ENCODE results near the gene DSCAML1. TPM values are rescaled to one million over a fixed set of nuclear protein-coding genes. Genes with fewer than 3 reads are reported as not detected.

DSCAML1 gene
- total and polyA plus RNA-seq, 10 of the 15 experiments (the other 5 are each of a cell fraction or from before 2014, with no cell fraction given), result 0.03 to 0.18 (median 0.06) TPM; not detected in 1

DNA sequence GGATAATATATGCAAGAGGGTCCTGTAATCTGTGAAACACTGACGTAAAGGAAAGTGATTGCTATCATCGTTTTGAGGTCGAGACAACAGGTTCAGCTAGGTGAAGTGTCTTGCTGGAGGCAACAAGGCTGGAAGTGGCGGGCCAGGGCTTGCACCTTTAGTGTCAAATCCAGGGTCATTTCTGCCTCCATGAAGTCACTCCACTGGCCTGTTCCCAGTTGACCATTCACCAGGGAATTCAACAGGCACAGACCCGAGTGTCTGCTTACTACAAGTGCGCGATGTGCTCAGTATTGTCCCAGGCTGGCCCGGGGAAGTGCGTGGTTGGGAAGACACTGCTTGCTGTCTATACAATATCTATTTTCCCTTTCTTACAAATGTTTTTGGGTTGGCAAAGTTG lies 244.4 kb downstream of the DSCAML1 start:
- SMC1A ChIA-PET (ENCODE audit: uncharacterized antibody, unreplicated experiment), result no interaction called here
- in situ Hi-C loops (cut with MboI), result no loop called here
- H3K36me3 ChIP-seq (ENCODE audit: control insufficient read depth in 2 of 2, insufficient read depth in 2 of 2, low read length in 1 of 2), result no peaks in the 10 kb centered on the region
- DNase-seq (ENCODE audit: low read depth, low spot score) (no peak), ATAC-seq (no peak), FAIRE-seq (no peak)
- H3K4me2 ChIP-seq (ENCODE audit: control insufficient read depth, insufficient read depth), result no peak overlapping the region
- H2AFZ ChIP-seq (ENCODE audit: control insufficient read depth, low read depth, low read length), result no peak overlapping the region
- intact Hi-C loops (cut with micrococcal nuclease; ENCODE audit: unreplicated experiment), result no loop called here
- H3K4me1 ChIP-seq (ENCODE audit: control insufficient read depth, insufficient read depth, low read length), result no peaks in the 10 kb centered on the region
- no peaks in the 10 kb centered on the region for H4K20me1 ChIP-seq (ENCODE audit: control insufficient read depth, insufficient read depth)
- no peaks in the 10 kb centered on the region for H3K79me2 ChIP-seq (ENCODE audit: control insufficient read depth, insufficient read depth, low read length)
- no peaks in the 10 kb centered on the region for H3K9me3 ChIP-seq (replicated peaks; ENCODE audit: control insufficient read depth, insufficient read depth, low read length)
- H3K9ac ChIP-seq (ENCODE audit: control insufficient read depth, insufficient read depth, low read length), result no peak overlapping the region
- peaks cover 0 to 2% of the 10 kb centered on the region in 2 experiments; a peak in 2 of 4 replicates for H3K27me3 ChIP-seq (replicated peaks in 1 of 2; ENCODE audit: control insufficient read depth in 2 of 2, insufficient read depth in 2 of 2, low read length in 1 of 2)
- H3K27ac ChIP-seq (ENCODE audit: control insufficient read depth, insufficient read depth), result no peak overlapping the region
- BruUV-seq (replicated peaks), result no TSS peak
- CTCF ChIA-PET, result no interaction called here
- POLR2A ChIA-PET, result no interaction called here
- RAD21 ChIA-PET (ENCODE audit: unreplicated experiment), result no interaction called here
- H3K4me3 ChIP-seq, result no peak overlapping the region
- 68% methylated on average over 9 of the region's 9 CpGs for WGBS (ENCODE audit: insufficient coverage, insufficient replicate concordance, low lambda C conversion rate, missing lambda C conversion rate)
- TF ChIP-seq SREBF2 (IDR thresholded peaks at IDR 0.05; ENCODE audit: low read length), result no peak
- no peak for TF ChIP-seq SIX5 (IDR thresholded peaks at IDR 0.05; ENCODE audit: low read depth, low read length, severe bottlenecking)
- no peak for TF ChIP-seq SIN3A (IDR thresholded peaks at IDR 0.05; ENCODE audit: low read depth, low read length)
- no peak for TF ChIP-seq RUNX3 (IDR thresholded peaks at IDR 0.05; ENCODE audit: low read length)
- TF ChIP-seq, protein P1, sequence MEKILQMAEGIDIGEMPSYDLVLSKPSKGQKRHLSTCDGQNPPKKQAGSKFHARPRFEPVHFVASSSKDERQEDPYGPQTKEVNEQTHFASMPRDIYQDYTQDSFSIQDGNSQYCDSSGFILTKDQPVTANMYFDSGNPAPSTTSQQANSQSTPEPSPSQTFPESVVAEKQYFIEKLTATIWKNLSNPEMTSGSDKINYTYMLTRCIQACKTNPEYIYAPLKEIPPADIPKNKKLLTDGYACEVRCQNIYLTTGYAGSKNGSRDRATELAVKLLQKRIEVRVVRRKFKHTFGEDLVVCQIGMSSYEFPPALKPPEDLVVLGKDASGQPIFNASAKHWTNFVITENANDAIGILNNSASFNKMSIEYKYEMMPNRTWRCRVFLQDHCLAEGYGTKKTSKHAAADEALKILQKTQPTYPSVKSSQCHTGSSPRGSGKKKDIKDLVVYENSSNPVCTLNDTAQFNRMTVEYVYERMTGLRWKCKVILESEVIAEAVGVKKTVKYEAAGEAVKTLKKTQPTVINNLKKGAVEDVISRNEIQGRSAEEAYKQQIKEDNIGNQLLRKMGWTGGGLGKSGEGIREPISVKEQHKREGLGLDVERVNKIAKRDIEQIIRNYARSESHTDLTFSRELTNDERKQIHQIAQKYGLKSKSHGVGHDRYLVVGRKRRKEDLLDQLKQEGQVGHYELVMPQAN (conservative IDR thresholded peaks at IDR 0.05), result no peak
- no peak for TF ChIP-seq YBX1 (IDR thresholded peaks at IDR 0.05)
- TF ChIP-seq, protein P2, sequence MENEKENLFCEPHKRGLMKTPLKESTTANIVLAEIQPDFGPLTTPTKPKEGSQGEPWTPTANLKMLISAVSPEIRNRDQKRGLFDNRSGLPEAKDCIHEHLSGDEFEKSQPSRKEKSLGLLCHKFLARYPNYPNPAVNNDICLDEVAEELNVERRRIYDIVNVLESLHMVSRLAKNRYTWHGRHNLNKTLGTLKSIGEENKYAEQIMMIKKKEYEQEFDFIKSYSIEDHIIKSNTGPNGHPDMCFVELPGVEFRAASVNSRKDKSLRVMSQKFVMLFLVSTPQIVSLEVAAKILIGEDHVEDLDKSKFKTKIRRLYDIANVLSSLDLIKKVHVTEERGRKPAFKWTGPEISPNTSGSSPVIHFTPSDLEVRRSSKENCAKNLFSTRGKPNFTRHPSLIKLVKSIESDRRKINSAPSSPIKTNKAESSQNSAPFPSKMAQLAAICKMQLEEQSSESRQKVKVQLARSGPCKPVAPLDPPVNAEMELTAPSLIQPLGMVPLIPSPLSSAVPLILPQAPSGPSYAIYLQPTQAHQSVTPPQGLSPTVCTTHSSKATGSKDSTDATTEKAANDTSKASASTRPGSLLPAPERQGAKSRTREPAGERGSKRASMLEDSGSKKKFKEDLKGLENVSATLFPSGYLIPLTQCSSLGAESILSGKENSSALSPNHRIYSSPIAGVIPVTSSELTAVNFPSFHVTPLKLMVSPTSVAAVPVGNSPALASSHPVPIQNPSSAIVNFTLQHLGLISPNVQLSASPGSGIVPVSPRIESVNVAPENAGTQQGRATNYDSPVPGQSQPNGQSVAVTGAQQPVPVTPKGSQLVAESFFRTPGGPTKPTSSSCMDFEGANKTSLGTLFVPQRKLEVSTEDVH (IDR thresholded peaks at IDR 0.05; ENCODE audit: low read depth, partially characterized antibody), result no peak
- TF ChIP-seq MTA2 (IDR thresholded peaks at IDR 0.05; ENCODE audit: low read depth), result no peak
- no peak for TF ChIP-seq BCL11A (IDR thresholded peaks at IDR 0.05; ENCODE audit: low read depth, low read length)
- TF ChIP-seq NFYB (IDR thresholded peaks at IDR 0.05; ENCODE audit: insufficient read depth, low read depth, low read length), result no peak
- no peak for TF ChIP-seq CEBPB (IDR thresholded peaks at IDR 0.05; ENCODE audit: borderline replicate concordance in 1 of 2, low read depth in 2 of 2, low read length in 2 of 2)
- no peak for TF ChIP-seq BRCA1 (IDR thresholded peaks at IDR 0.05; ENCODE audit: low read depth, low read length)
- TF ChIP-seq, protein P3, sequence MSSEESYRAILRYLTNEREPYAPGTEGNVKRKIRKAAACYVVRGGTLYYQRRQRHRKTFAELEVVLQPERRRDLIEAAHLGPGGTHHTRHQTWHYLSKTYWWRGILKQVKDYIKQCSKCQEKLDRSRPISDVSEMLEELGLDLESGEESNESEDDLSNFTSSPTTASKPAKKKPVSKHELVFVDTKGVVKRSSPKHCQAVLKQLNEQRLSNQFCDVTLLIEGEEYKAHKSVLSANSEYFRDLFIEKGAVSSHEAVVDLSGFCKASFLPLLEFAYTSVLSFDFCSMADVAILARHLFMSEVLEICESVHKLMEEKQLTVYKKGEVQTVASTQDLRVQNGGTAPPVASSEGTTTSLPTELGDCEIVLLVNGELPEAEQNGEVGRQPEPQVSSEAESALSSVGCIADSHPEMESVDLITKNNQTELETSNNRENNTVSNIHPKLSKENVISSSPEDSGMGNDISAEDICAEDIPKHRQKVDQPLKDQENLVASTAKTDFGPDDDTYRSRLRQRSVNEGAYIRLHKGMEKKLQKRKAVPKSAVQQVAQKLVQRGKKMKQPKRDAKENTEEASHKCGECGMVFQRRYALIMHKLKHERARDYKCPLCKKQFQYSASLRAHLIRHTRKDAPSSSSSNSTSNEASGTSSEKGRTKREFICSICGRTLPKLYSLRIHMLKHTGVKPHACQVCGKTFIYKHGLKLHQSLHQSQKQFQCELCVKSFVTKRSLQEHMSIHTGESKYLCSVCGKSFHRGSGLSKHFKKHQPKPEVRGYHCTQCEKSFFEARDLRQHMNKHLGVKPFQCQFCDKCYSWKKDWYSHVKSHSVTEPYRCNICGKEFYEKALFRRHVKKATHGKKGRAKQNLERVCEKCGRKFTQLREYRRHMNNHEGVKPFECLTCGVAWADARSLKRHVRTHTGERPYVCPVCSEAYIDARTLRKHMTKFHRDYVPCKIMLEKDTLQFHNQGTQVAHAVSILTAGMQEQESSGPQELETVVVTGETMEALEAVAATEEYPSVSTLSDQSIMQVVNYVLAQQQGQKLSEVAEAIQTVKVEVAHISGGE (CRISPR knock-in tag; IDR thresholded peaks at IDR 0.05), result no peak
- TF ChIP-seq RB1 (IDR thresholded peaks at IDR 0.05; ENCODE audit: borderline replicate concordance), result no peak
- TF ChIP-seq, protein P4, sequence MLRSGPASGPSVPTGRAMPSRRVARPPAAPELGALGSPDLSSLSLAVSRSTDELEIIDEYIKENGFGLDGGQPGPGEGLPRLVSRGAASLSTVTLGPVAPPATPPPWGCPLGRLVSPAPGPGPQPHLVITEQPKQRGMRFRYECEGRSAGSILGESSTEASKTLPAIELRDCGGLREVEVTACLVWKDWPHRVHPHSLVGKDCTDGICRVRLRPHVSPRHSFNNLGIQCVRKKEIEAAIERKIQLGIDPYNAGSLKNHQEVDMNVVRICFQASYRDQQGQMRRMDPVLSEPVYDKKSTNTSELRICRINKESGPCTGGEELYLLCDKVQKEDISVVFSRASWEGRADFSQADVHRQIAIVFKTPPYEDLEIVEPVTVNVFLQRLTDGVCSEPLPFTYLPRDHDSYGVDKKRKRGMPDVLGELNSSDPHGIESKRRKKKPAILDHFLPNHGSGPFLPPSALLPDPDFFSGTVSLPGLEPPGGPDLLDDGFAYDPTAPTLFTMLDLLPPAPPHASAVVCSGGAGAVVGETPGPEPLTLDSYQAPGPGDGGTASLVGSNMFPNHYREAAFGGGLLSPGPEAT (IDR thresholded peaks at IDR 0.05; ENCODE audit: low read depth), result no peak

Data from GM12878 (cell line).